ENCODE measurements around the gene LAX1. TPM values are rescaled to one million over a fixed set of nuclear protein-coding genes. Genes with fewer than 3 reads are reported as not detected.

Gene LAX1
- polyA plus RNA-seq, 1 donor (not counting 4 experiments of a cell fraction or from before 2014, with no cell fraction given), result 0.07 TPM

DNA sequence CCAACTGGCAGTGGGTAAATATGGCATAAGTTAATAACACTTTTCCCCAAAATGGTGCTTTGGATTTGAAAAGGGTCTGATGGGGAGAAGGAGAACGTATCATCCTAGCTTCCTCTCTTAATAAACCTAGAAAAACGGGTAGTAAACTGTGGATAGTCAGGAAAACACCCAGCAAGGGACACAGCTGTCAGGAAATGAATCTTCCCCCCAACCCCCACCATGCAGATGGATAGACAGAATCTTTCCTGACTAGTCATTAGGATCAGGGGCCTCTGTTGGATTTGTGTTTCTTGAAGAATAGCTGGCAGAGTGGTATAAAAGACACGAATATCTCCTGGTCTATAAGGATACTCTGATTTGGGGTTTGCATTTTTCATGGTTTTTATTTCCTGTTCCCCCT, 22.5 kb upstream of the LAX1 start:
- Histone ChIP-seq H3K4me1 (ENCODE audit: control insufficient read depth, extremely low read depth, insufficient read depth, low read length) (peaks cover 26% of the 10 kb centered on the region), H3K9me3 (ENCODE audit: control insufficient read depth, low read depth, low read length) (no peaks in the 10 kb centered on the region), H3K79me2 (ENCODE audit: control insufficient read depth, insufficient read depth, low read length) (no peaks in the 10 kb centered on the region), H3K36me3 (ENCODE audit: control insufficient read depth in 2 of 2, extremely low read depth in 1 of 2, insufficient read depth in 2 of 2, low read length in 2 of 2) (peaks cover 6 to 16% of the 10 kb centered on the region in 2 experiments), H3K9me1 (ENCODE audit: control insufficient read depth, extremely low read depth, insufficient read depth, low read length) (no peaks in the 10 kb centered on the region), H3K9ac (ENCODE audit: control insufficient read depth, extremely low read depth, insufficient read depth, low read length) (no peak overlapping the region), H3K4me3 (ENCODE audit: control insufficient read depth in 2 of 3, extremely low read depth in 1 of 3, insufficient read depth in 2 of 3, low read depth in 1 of 3, low read length in 3 of 3) (no peak overlapping the region), H4K20me1 (ENCODE audit: control insufficient read depth, extremely low read depth, insufficient read depth, low read length) (no peaks in the 10 kb centered on the region), H3K27me3 (ENCODE audit: control insufficient read depth, extremely low read depth, insufficient read depth, low read length) (no peaks in the 10 kb centered on the region), H2AFZ (ENCODE audit: control insufficient read depth, low read length) (no peak overlapping the region), H3K4me2 (ENCODE audit: control insufficient read depth, extremely low read depth, insufficient read depth, low read depth, low read length) (no peak overlapping the region), H3K27ac (ENCODE audit: control insufficient read depth, insufficient read depth, low read length) (no peak overlapping the region)
- no peak for TF ChIP-seq EZH2 (IDR thresholded peaks at IDR 0.05; ENCODE audit: low read length)
- TF ChIP-seq, protein P1, sequence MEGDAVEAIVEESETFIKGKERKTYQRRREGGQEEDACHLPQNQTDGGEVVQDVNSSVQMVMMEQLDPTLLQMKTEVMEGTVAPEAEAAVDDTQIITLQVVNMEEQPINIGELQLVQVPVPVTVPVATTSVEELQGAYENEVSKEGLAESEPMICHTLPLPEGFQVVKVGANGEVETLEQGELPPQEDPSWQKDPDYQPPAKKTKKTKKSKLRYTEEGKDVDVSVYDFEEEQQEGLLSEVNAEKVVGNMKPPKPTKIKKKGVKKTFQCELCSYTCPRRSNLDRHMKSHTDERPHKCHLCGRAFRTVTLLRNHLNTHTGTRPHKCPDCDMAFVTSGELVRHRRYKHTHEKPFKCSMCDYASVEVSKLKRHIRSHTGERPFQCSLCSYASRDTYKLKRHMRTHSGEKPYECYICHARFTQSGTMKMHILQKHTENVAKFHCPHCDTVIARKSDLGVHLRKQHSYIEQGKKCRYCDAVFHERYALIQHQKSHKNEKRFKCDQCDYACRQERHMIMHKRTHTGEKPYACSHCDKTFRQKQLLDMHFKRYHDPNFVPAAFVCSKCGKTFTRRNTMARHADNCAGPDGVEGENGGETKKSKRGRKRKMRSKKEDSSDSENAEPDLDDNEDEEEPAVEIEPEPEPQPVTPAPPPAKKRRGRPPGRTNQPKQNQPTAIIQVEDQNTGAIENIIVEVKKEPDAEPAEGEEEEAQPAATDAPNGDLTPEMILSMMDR (optimal IDR thresholded peaks at IDR 0.05 in 1 of 3, IDR thresholded peaks at IDR 0.05 in 1 of 3, conservative IDR thresholded peaks at IDR 0.05 in 1 of 3; ENCODE audit: extremely low read depth in 1 of 3, insufficient read depth in 2 of 3, low read length in 3 of 3), result no peak
- dilution Hi-C loops (cut with MboI; ENCODE audit: extremely low pct_ligation_motif_present, low sequenced_read_pairs), result no loop called here
- FAIRE-seq (no peak), DNase-seq (ENCODE audit: low read depth, low spot score) (no peak)

DNA sequence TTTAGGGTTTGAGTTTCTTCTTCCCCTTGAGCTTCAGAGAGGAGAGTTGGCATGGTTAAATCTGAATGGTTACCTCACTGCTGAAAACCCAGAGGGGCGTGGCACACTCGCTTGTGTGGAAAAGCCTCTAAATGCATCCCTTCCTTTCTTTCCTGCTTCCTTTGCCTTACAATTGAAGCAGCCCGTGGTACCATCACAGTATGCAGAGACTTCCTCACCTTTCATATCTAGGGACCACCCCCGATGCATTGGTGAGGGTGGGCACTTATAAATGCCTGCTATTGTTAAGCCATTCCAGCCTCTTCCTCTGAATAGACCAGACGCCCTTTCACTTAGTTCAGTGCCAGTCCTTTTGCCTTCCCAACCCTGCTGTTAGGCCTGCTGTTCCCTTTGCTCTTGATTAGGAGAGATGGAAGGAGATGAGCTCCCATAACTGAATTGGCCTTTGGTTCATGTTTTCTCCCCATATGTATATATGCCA, 21.9 kb upstream of the LAX1 start:
- peaks cover 26% of the 10 kb centered on the region for H3K4me1 ChIP-seq (ENCODE audit: control insufficient read depth, extremely low read depth, insufficient read depth, low read length)
- FAIRE-seq (peak; percentile 36), DNase-seq (ENCODE audit: low read depth, low spot score) (no peak)
- no peaks in the 10 kb centered on the region for H3K9me1 ChIP-seq (ENCODE audit: control insufficient read depth, extremely low read depth, insufficient read depth, low read length)
- no peaks in the 10 kb centered on the region for H3K79me2 ChIP-seq (ENCODE audit: control insufficient read depth, insufficient read depth, low read length)
- H3K36me3 ChIP-seq (ENCODE audit: control insufficient read depth in 2 of 2, extremely low read depth in 1 of 2, insufficient read depth in 2 of 2, low read length in 2 of 2), result peaks cover 5 to 12% of the 10 kb centered on the region in 2 experiments
- TF ChIP-seq, protein P1 (optimal IDR thresholded peaks at IDR 0.05 in 1 of 3, IDR thresholded peaks at IDR 0.05 in 1 of 3, conservative IDR thresholded peaks at IDR 0.05 in 1 of 3; ENCODE audit: extremely low read depth in 1 of 3, insufficient read depth in 2 of 3, low read length in 3 of 3), result no peak
- TF ChIP-seq EZH2 (IDR thresholded peaks at IDR 0.05; ENCODE audit: low read length), result no peak
- no peak overlapping the region for H2AFZ ChIP-seq (ENCODE audit: control insufficient read depth, low read length)
- no peak overlapping the region for H3K27ac ChIP-seq (ENCODE audit: control insufficient read depth, insufficient read depth, low read length)
- no peak overlapping the region for H3K9ac ChIP-seq (ENCODE audit: control insufficient read depth, extremely low read depth, insufficient read depth, low read length)
- no peaks in the 10 kb centered on the region for H3K9me3 ChIP-seq (ENCODE audit: control insufficient read depth, low read depth, low read length)
- no peaks in the 10 kb centered on the region for H3K27me3 ChIP-seq (ENCODE audit: control insufficient read depth, extremely low read depth, insufficient read depth, low read length)
- H4K20me1 ChIP-seq (ENCODE audit: control insufficient read depth, extremely low read depth, insufficient read depth, low read length), result no peaks in the 10 kb centered on the region
- peak overlapping the region; percentile 10 for H3K4me2 ChIP-seq (ENCODE audit: control insufficient read depth, extremely low read depth, insufficient read depth, low read depth, low read length)
- dilution Hi-C loops (cut with MboI; ENCODE audit: extremely low pct_ligation_motif_present, low sequenced_read_pairs), result no loop called here
- H3K4me3 ChIP-seq (ENCODE audit: control insufficient read depth in 2 of 3, extremely low read depth in 1 of 3, insufficient read depth in 2 of 3, low read depth in 1 of 3, low read length in 3 of 3), result no peak overlapping the region
